Liver (tissue), 9 donors: Measurements from ENCODE around the gene ABLIM2. TPM values are rescaled to one million over a fixed set of nuclear protein-coding genes. Genes with fewer than 3 reads are reported as not detected.

Experiments
- DNase-seq: peaks from one replicate; pipeline ENCODE4 v3.0.0-alpha.2; 2017; ENCODE audit warnings: low spot score
- H3K27ac ChIP-seq, 2 donors: one replicate each; pipeline ENCODE4 v1.7.0; 2013; ENCODE audit warnings: inconsistent platforms in 2 of 2, low read length in 2 of 2, control low read depth in 1 of 2, low read depth in 1 of 2, mild to moderate bottlenecking in 1 of 2
- H3K27me3 ChIP-seq, 4 donors: one replicate each; pipeline versions ENCODE4 v1.6.1 to v1.7.0; 2013; ENCODE audit warnings: low read length in 3 of 4, inconsistent platforms in 1 of 4, mild to moderate bottlenecking in 1 of 4, moderate library complexity in 1 of 4; ENCODE audit not compliant: control insufficient read depth in 4 of 4, insufficient read depth in 4 of 4
- H3K36me3 ChIP-seq, 4 donors: one replicate each; pipeline versions ENCODE4 v1.6.1 to v1.7.0; 2013; ENCODE audit warnings: low read length in 3 of 4, mild to moderate bottlenecking in 3 of 4, low read depth in 1 of 4, moderate library complexity in 1 of 4; ENCODE audit not compliant: control insufficient read depth in 4 of 4, insufficient read depth in 3 of 4
- H3K4me1 ChIP-seq, 4 donors: one replicate each; pipeline versions ENCODE4 v1.6.1 to v1.7.0; 2013; ENCODE audit warnings: low read length in 3 of 4, mild to moderate bottlenecking in 3 of 4, moderate library complexity in 1 of 4; ENCODE audit not compliant: control insufficient read depth in 4 of 4, insufficient read depth in 4 of 4
- H3K4me3 ChIP-seq, 3 donors: one replicate each; pipeline versions ENCODE4 v1.6.1 to v1.7.0; 2013; ENCODE audit warnings: low read length in 3 of 3, control low read depth in 1 of 3, low read depth in 1 of 3, mild to moderate bottlenecking in 1 of 3
- H3K9ac ChIP-seq, 2 donors: one replicate each; pipeline ENCODE4 v1.7.0; 2013; ENCODE audit warnings: low read length in 2 of 2, mild to moderate bottlenecking in 2 of 2, moderate library complexity in 2 of 2, control low read depth in 1 of 2, low read depth in 1 of 2
- H3K9me3 ChIP-seq, 4 donors: one replicate each; pipeline versions ENCODE4 v1.6.1 to v1.7.0; 2013; ENCODE audit warnings: low read length in 3 of 4; ENCODE audit not compliant: control insufficient read depth in 4 of 4
- ATF3 ChIP-seq: IDR thresholded peaks from 2 replicates; pipeline ENCODE4 v1.6.1; 2016; ENCODE audit warnings: antibody characterized with exemption
- CTCF ChIP-seq: fragments of 150-350 bp; IDR thresholded peaks from 2 replicates; pipeline ENCODE4 v1.5.1; 2017; ENCODE audit warnings: improper control_type of control experiment, low read depth, low read length; ENCODE audit not compliant: missing input control
- EGR1 ChIP-seq, 2 donors: IDR thresholded peaks; 2 replicates each; pipeline ENCODE4 v1.6.1; 2016 to 2018; ENCODE audit warnings: antibody characterized with exemption in 2 of 2, low read depth in 2 of 2
- FOXA1 ChIP-seq: IDR thresholded peaks from 2 replicates; pipeline ENCODE4 v1.6.1; 2016; ENCODE audit warnings: antibody characterized with exemption
- FOXA2 ChIP-seq: IDR thresholded peaks from 2 replicates; pipeline ENCODE4 v1.6.1; 2016; ENCODE audit warnings: antibody characterized with exemption
- GABPA ChIP-seq, 2 donors: IDR thresholded peaks in 1 of 2; conservative IDR thresholded peaks in 1 of 2; 2 replicates each; pipeline ENCODE4 v1.6.1; 2016; ENCODE audit warnings: antibody characterized with exemption in 2 of 2, mild to moderate bottlenecking in 1 of 2, moderate library complexity in 1 of 2
- HNF4A ChIP-seq, 2 donors: conservative IDR thresholded peaks; 2 replicates each; pipeline ENCODE4 v1.6.1; 2016; ENCODE audit warnings: antibody characterized with exemption in 2 of 2, mild to moderate bottlenecking in 2 of 2
- HNF4G ChIP-seq: IDR thresholded peaks from 2 replicates; pipeline ENCODE4 v1.6.1; 2016; ENCODE audit warnings: antibody characterized with exemption
- JUND ChIP-seq, 2 donors: IDR thresholded peaks; 2 replicates each; pipeline ENCODE4 v1.6.1; 2016; ENCODE audit warnings: antibody characterized with exemption in 2 of 2
- MAX ChIP-seq: IDR thresholded peaks from 2 replicates; pipeline ENCODE4 v1.6.1; 2016; ENCODE audit warnings: antibody characterized with exemption
- NR2F2 ChIP-seq: IDR thresholded peaks from 2 replicates; pipeline ENCODE4 v1.6.1; 2016; ENCODE audit warnings: antibody characterized with exemption
- RAD21 ChIP-seq, 2 donors: IDR thresholded peaks; 2 replicates each; pipeline ENCODE4 v1.6.1; 2016; ENCODE audit warnings: antibody characterized with exemption in 2 of 2, mild to moderate bottlenecking in 2 of 2
- REST ChIP-seq: IDR thresholded peaks from 2 replicates; pipeline ENCODE4 v1.6.1; 2016; ENCODE audit warnings: antibody characterized with exemption, mild to moderate bottlenecking
- RXRA ChIP-seq, 2 donors: IDR thresholded peaks; 2 replicates each; pipeline ENCODE4 v1.6.1; 2017 to 2018; ENCODE audit warnings: antibody characterized with exemption in 2 of 2, mild to moderate bottlenecking in 1 of 2
- SP1 ChIP-seq: IDR thresholded peaks from 2 replicates; pipeline ENCODE4 v1.6.1; 2018; ENCODE audit warnings: antibody characterized with exemption, mild to moderate bottlenecking
- TAF1 ChIP-seq: conservative IDR thresholded peaks from 2 replicates; pipeline ENCODE4 v1.6.1; 2016; ENCODE audit warnings: antibody characterized with exemption, mild to moderate bottlenecking
- YY1 ChIP-seq: IDR thresholded peaks from 2 replicates; pipeline ENCODE4 v1.6.1; 2016; ENCODE audit warnings: antibody characterized with exemption, mild to moderate bottlenecking
- ZBTB33 ChIP-seq: IDR thresholded peaks from 2 replicates; pipeline ENCODE4 v1.6.1; 2016; ENCODE audit warnings: antibody characterized with exemption
- WGBS: extraction: QIAGEN DNeasy Blood & Tissue Kit; methylation state at CpG from one replicate; pipeline ENCODE4 v1.1.7; 2013; 5-methylcytosine and 5-hydroxymethylcytosine counted together
- polyA plus RNA-seq, 2 donors: library from polyadenylated mRNA; stranded (reverse) in 1 of 2; unstranded in 1 of 2; fragments of 200-250 nt in 1 of 2; fragments of >200 nt in 1 of 2; fragmentation: Nextera tagmentation in 1 of 2; extraction: Ambion mirVana in 1 of 2; gene quantifications; one replicate each; pipeline versions ENCODE4 v1.2.1 to v1.2.3, GENCODE V29; 2013 to 2015
- total RNA-seq, 2 donors: library from RNA; depleted of rRNA; stranded (reverse); fragments of >200 nt; gene quantifications; one replicate each; pipeline ENCODE4 v1.2.3, GENCODE V29; 2014
- donor health status: healthy.
- donor health status: healthy.
- donor health status: healthy.
- donor health status: healthy.
- donor health status: healthy.

The ABLIM2 gene
- total and polyA plus RNA-seq, 4 donors: 0.75 to 2.5 (median 0.93) TPM

- TF ChIP-seq MAX (no peak), JUND (IDR thresholded peaks at IDR 0.05) (no peak)
- DNase-seq: no peak
- H3K9me3 ChIP-seq: no peaks in the 10 kb centered on the region
- H3K4me1 ChIP-seq: no peaks in the 10 kb centered on the region
- WGBS: 93% methylated on average over 7 of the region's 7 CpGs
- H3K4me3 ChIP-seq: no peak overlapping the region
- H3K9ac ChIP-seq: no peak overlapping the region
- H3K27me3 ChIP-seq: no peaks in the 10 kb centered on the region
- no peak overlapping the region for H3K27ac ChIP-seq
- H3K36me3 ChIP-seq: no peaks in the 10 kb centered on the region
These were observed 229.9 kb downstream of the ABLIM2 start for GRCh38 chr4:7928711-7929110.

- Histone ChIP-seq H3K4me3 (no peak overlapping the region), H3K9ac (no peak overlapping the region), H3K9me3 (no peaks in the 10 kb centered on the region), H3K36me3 (no peaks in the 10 kb centered on the region), H3K4me1 (no peaks in the 10 kb centered on the region), H3K27ac (no peak overlapping the region), H3K27me3 (no peaks in the 10 kb centered on the region)
- TF ChIP-seq HNF4A (conservative IDR thresholded peaks at IDR 0.05): no peak
- TF ChIP-seq FOXA2: no peak
- TF ChIP-seq RXRA (IDR thresholded peaks at IDR 0.05): no peak
- no peak for TF ChIP-seq GABPA (IDR thresholded peaks at IDR 0.05 in 1 of 2, conservative IDR thresholded peaks at IDR 0.05 in 1 of 2)
- 87% methylated on average over 7 of the region's 7 CpGs for WGBS
- no peak for DNase-seq
These were observed 231.8 kb downstream of the ABLIM2 start for GRCh38 chr4:7926822-7927221.

GRCh38 chr4:7924570-7924969, 234.0 kb downstream of the ABLIM2 start:
- no peak overlapping the region for H3K9ac ChIP-seq
- TF ChIP-seq GABPA (IDR thresholded peaks at IDR 0.05 in 1 of 2, conservative IDR thresholded peaks at IDR 0.05 in 1 of 2) (no peak), CTCF (no peak), REST (no peak), YY1 (no peak), ATF3 (no peak), TAF1 (no peak), RXRA (IDR thresholded peaks at IDR 0.05) (no peak), SP1 (no peak), NR2F2 (no peak), JUND (IDR thresholded peaks at IDR 0.05) (no peak), HNF4G (no peak), FOXA2 (no peak), RAD21 (IDR thresholded peaks at IDR 0.05) (no peak), HNF4A (conservative IDR thresholded peaks at IDR 0.05) (no peak), MAX (no peak), FOXA1 (no peak), ZBTB33 (no peak), EGR1 (IDR thresholded peaks at IDR 0.05; ENCODE audit: low read depth in 2 of 2) (no peak)
- no peaks in the 10 kb centered on the region for H3K36me3 ChIP-seq
- H3K9me3 ChIP-seq: no peaks in the 10 kb centered on the region
- DNase-seq: no peak
- no peaks in the 10 kb centered on the region for H3K27me3 ChIP-seq
- whole genome bisulfite sequencing: 81% methylated on average over 4 of the region's 4 CpGs
- no peak overlapping the region for H3K27ac ChIP-seq
- no peak overlapping the region for H3K4me3 ChIP-seq
- no peaks in the 10 kb centered on the region for H3K4me1 ChIP-seq
